C4-2B (cell line): ENCODE measurements around the gene DLG2.
"Not testable (repeated sequence)": the region's sequence is repeated elsewhere in the genome, so short reads cannot be mapped to it uniquely, and the experiment has no call there.

Source experiments
- ZFX ChIP-seq: fragments of 450-650 bp; IDR thresholded peaks from 2 replicates; pipeline ENCODE4 v1.6.1; 2017
- TF ChIP-seq, protein P1 (sequence below): fragments of 450-650 bp; conservative IDR thresholded peaks from 2 replicates; pipeline ENCODE4 v1.5.1; 2017; ENCODE audit warnings: mild to moderate bottlenecking

DNA sequence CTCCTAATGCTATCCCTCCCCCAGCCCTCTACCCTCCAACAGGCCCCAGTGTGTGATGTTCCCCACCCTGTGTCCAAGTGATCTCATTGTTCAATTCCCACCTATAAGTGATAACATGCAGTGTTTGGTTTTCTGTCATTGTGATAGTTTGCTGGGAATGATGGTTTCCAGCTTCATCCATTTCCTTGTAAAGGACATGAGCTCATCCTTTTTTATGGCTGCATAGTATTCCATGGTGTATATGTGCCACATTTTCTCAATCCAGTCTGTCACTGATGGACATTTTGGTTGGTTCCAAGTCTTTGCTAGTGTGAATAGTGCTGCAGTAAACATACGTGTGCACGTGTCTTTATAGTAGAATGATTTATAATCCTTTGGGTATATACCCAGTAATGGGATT, 277.6 kb downstream of the DLG2 start:
- TF ChIP-seq, protein P1, sequence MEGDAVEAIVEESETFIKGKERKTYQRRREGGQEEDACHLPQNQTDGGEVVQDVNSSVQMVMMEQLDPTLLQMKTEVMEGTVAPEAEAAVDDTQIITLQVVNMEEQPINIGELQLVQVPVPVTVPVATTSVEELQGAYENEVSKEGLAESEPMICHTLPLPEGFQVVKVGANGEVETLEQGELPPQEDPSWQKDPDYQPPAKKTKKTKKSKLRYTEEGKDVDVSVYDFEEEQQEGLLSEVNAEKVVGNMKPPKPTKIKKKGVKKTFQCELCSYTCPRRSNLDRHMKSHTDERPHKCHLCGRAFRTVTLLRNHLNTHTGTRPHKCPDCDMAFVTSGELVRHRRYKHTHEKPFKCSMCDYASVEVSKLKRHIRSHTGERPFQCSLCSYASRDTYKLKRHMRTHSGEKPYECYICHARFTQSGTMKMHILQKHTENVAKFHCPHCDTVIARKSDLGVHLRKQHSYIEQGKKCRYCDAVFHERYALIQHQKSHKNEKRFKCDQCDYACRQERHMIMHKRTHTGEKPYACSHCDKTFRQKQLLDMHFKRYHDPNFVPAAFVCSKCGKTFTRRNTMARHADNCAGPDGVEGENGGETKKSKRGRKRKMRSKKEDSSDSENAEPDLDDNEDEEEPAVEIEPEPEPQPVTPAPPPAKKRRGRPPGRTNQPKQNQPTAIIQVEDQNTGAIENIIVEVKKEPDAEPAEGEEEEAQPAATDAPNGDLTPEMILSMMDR, result not testable (repeated sequence)
- TF ChIP-seq ZFX, result not testable (repeated sequence)
